GOT3 (cell line): ENCODE results near the gene CYP3A4.
"Not testable (repeated sequence)": the region's sequence is repeated elsewhere in the genome, so short reads cannot be mapped to it uniquely, and the experiment has no call there.

Experiments
- DNase-seq: peaks from one replicate; lab custom pipeline; 2025; ENCODE audit warnings: mixed read lengths; lab: John Stamatoyannopoulos, UW

CYP3A4 gene

GRCh38 chr7:99723201-99723600 is 60.8 kb downstream of the CYP3A4 start:
- not testable (repeated sequence) for DNase-seq

- DNase-seq, result no peak
Observed at GRCh38 chr7:99720800-99721595, 63.0 kb downstream of the CYP3A4 start.

GRCh38 chr7:99719996-99720769 is 63.8 kb downstream of the CYP3A4 start:
- DNase-seq, result no peak

GRCh38 chr7:99713995-99714570 is 69.9 kb downstream of the CYP3A4 start:
- DNase-seq, result no peak

- no peak for DNase-seq
Observed at GRCh38 chr7:99709838-99710578, 74.0 kb downstream of the CYP3A4 start.

- DNase-seq, result no peak
Observed at GRCh38 chr7:99709260-99709659, 74.7 kb downstream of the CYP3A4 start.

GRCh38 chr7:99707096-99707495 is 76.9 kb downstream of the CYP3A4 start:
- no peak for DNase-seq
